HG02798 (cell line): Measurements from ENCODE around the gene AGO3.

Experiments
- ATAC-seq: cut with Tn5 transposase; IDR thresholded peaks from one replicate; pipeline ENCODE4 v1.9.1; 2021; ENCODE audit warnings: mild to moderate bottlenecking; ENCODE audit not compliant: unreplicated experiment, poor library complexity

Gene AGO3

DNA sequence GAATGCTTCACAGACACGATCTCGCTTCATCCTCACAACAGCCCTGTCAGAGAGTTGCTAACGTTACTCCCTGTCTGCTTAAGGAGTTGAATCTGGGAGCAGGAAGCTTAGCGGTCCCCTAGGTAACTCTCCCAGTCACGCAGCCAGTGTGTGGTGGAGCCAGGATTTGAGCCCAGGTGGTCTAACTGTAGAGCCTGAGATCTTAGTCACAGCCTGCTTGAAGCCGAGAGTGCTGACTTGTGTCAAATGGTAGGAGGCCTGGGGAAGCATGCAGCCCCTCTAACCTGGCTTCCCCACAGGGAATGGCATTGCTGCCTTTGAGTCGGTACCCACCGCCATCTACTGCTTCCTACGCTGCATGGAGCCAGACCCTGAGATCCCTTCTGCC, 161.9 kb downstream of the AGO3 start:
- no peak for ATAC-seq

DNA sequence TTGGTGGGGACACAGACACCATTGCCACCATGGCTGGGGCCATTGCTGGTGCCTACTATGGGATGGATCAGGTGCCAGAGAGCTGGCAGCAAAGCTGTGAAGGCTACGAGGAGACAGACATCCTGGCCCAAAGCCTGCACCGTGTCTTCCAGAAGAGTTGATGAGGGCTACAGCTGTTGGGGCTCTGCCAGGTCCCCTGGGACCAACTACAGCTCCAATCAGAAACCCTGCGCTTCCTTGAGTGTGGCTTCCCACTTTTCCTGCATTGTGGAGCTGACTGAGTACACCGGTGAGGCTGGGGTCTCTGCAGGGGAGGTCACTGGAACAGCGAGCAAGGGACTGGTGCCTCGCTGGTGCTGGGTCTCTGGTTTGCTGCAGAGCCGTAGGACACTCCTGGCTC, 162.3 kb downstream of the AGO3 start:
- ATAC-seq, result no peak

DNA sequence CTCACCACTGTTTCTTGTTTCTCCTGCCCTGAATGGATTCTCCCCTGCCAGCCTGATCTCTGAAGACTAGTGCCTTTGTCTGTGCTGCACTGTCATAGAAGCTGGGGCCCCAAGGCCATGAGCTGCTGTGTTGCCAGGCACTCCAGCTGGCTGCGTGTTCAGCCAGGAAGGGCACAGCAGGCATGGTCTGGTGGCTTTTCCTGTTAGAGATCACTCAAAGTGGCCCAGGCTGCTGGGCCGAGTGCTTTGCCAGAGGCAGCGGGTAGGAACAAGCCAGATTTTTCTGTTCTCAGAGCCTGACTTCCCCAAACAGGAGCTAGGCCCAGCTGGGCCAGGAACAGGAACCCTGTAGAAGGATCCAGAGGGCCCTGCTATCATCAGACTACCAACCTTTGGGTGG, 163.0 kb downstream of the AGO3 start:
- ATAC-seq, result no peak

DNA sequence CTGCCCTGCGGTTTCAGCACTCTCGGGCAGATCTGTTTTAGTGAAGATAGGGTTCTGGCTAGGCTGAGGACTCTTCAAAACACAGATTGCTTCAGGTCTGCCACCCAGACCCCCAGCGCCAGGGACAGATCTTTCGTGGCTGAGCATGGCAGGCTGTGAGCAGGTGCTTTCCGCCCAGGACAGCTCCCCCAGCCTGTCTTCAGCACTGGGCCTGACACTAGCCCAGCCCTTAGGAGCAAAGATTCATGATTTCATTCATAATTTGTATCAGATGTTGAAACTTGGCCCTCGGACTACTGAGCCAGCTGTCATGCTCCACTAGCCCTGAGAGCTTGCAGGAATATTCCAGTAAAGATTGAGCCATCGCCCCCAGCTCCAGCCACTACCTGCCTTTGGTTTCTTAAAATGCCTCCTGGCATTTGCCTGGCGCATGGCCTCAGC, 163.7 kb downstream of the AGO3 start:
- no peak for ATAC-seq

DNA sequence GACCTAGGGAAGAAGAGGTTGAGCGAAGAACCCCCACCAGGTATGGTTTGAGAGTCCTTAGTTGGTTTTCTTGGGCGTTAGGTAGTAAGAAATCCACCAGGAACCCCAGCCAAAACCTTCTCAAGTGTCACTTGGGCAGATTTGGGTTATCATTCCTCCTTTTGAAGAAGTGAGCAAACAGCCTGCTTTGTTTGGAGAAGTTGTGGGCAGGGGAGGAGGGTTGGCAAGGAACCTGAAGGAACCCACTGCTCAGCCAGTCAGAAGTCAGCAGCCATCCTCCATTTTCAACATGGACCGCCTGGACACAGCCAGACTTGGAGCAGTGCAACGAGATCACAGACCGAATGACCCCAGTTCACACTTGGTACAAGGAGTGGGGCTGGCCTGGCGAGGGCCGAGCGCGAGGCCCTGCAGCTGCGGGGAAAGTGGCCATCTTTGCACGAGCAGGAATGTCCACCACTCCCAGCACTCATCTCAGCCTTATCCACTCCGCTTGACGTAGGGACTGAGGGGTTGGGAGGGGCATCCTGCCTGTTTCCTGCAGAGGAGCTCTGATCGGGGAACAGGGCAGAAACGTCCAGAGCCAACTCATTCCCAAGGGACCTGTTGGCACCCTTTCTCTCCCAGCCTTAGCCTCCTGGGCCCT, 165.0 kb downstream of the AGO3 start:
- ATAC-seq, result no peak

DNA sequence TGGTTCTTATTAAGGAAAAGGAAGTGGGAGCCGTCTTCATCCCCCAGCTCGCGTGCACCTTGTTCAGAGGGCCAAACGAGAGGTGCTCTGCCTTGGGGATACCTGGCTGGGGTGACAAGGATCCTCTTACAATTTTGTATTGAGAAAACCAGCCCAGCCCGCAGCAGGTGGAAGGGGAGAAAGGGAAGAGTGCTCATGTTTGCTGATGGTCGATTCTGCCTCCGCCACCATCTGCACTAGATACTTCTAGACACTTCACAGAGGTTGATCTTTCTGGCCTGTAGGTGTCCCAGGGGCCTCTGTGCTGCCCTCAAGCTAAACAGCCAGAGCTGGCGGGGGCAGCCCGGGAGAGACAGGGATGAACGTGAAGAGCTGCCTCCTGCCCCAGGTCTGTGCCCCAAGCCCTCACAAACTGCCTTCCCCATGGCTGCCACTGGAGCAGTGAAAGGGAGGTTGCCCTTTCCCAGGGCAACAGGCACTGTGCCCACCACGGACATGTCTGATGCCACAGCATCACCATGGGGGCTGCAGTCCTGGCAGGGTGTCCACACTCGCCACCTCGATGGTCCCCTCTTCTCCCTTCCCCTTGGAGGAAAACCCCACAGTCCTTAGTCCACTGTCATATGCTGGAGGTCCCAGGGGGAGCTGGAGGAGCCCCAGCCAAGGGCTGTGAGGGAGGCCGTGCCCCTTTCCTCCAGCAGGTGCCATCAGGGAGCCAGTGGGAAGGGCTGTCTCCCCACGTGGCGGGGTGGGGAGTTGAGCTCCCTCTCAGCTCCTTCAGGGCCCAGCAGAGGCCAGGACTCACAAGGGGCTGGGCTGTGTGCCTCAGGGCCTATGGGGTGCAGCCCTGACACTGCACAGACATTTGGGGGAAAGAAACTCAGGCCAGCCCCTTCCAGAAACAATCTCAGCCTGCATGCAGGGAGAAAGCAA, 165.9 kb downstream of the AGO3 start:
- no peak for ATAC-seq

DNA sequence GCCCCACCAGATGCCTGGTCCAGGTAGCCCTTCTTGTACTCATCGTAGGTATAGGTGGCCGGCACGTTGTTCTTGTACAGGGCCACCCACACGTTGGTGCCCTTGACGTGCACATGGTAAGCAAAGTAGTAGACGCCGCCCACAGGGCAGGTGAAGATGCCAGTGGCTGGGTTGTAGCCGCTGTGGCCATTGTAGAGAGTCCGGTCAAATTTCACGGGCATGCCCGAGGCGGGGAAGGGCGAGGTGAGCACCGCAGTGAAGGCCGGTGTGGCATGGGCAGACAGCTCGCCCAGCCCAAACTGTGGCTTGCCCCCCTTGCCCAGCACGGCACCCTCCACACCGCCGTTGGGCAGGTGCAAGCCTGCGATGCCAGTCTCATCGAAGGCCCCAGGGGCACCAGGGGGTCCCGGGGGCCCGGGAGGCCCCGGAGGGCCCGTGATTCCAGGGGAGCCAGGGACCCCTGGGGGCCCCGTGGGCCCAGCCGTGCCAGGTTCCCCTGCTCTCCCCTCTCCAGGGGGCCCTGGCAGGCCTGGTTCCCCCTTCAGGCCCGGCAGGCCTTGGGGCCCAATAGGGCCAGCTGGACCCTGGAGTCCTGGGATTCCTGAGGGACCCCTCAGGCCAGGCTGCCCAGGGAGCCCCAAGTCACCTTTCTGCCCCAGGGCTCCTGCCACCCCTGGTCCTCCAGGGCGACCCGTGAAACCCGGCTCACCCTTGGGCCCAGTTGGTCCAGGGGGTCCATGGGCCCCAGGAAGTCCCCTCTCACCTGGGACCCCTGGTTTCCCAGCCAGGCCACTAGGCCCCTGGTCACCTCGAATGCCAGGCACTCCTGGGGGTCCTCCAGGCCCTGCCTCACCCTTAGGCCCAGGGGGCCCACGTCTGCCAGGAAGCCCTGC, 167.0 kb downstream of the AGO3 start:
- ATAC-seq, result no peak

DNA sequence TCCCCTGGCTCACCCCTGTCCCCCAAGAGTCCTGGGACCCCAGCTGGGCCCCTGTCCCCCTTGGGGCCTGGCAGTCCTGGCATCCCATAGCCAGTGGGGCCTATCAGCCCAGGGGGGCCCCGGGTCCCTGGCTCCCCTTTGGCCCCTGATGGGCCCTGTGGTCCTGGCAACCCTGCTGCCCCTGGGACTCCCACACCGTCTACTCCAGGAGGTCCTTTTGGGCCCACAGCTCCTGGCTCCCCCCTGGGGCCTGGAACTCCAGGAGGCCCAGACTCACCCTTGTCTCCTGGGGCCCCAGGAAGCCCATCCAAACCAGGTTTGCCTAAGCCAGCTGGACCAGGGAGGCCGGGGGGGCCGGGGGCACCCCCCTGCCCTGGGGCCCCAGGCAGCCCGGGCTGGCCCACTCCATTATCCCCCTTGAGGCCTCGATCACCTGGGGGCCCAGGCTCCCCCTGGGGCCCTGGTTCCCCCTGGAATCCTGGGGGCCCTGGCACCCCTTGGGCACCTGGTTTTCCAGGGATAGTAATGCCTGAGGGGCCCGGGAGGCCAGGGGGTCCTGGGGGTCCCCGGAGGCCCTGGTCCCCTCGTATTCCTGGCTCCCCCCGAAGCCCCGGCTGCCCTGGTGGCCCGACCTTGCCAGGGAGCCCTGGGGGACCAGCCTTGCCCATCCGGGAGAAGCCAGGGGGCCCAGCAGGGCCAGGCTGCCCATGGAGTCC, 167.9 kb downstream of the AGO3 start:
- no peak for ATAC-seq

DNA sequence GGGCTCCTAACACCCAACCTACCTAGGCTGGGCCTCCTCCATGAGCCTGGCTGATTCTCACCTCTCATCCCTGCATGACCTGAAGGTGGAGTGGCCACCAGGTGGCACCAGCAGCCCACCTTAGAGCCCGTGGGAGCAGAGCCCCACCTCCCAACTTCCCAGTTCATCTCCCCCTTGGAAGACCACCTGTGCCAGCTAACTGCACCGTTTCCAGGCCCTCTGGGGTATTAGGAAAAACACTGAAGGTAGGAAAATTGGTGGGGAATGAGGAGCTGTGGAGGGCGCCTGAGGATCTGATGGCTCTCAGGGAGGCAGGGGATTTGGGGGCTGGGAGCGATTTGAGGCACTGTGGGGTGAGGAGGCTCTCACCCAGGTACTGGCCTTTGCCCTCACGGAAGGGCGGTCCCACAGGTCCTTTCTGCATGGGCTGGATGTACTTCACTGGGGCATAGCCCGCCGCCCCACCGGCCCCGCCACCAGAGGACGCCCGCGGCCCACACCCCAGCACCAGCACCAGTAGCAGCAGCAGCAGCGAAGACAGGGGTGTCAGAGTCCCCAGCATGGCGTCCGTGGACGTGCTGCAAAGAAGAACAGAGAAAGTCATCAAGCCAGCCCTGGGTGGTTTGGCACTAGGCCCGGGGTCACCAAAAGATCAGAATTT, 168.9 kb downstream of the AGO3 start:
- ATAC-seq, result no peak

DNA sequence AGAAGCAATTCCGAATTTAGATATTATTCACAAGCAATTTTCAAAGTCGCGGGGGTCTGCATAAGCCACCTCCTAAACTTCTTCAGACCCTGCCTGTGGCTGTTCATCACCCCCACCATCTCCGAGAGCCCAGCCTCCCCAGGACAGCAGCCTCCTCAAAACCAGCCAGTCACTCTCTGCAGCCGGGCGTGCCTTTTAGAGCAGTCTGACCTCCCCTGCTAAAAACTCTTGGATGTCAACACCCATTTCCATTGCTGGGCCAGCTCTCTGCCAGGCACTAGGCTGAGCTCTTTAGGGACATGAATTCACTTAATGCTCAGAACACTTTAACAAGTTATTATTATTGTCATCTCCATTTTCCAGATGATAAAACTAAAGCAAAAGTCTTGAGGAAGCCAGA, 169.5 kb downstream of the AGO3 start:
- no peak for ATAC-seq

DNA sequence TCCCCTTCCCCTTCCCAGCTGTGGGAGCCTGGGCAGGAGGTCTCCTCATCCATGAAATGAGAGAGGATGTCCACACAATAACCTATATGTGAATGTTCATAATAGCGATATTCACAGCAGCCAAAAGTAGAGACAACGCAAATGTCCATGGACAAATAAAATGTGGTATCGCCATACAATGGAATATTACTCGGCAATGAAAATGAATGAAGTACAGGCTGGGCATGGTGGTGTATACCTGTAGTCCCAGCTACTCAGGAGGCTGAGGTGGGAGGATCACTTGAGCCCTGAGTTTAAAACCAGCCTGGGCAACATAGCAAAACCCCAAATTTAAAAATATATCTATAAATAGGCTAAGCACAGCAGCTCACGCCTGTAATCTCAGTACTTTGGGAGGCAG, 170.6 kb downstream of the AGO3 start:
- no peak for ATAC-seq

DNA sequence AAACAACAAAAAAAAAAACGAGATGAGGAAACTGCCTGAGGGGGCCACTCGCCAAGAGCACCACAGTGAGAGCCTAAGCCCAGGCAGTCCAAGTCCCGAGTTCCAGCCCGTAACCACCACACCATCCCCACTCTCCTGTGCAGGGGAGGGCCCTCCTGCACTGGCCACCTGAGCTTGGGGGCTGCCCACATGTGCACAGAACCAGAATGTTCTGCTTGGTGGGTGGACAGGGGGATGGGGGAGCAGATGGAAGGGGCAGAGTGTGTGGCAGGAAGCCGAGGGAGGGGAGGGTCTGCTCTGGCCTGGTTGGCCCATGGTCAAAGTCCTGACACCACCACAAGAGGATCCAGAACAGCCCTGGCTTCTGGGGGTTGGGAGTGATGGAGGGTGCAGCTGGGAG, 175.4 kb downstream of the AGO3 start:
- no peak for ATAC-seq

DNA sequence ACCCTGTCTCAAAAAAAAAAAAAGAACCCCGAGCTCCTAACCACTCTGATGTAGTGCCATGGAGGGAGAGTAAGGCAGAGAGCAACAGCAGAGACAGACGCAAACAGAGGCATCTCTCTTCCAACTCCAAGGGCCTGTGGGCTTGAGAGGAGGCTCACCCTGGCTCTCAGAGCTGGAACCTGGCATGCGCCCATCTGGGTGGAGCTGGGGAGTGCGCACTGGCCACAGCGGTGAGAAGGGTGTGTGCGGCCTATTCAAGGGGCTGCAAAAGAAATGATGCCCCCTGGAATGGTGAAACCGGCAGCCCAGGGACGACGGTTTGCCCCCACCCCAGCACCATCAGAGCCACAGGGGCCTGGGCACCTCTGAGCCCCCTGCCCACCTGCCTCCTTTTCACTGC, 176.5 kb downstream of the AGO3 start:
- ATAC-seq, result no peak

DNA sequence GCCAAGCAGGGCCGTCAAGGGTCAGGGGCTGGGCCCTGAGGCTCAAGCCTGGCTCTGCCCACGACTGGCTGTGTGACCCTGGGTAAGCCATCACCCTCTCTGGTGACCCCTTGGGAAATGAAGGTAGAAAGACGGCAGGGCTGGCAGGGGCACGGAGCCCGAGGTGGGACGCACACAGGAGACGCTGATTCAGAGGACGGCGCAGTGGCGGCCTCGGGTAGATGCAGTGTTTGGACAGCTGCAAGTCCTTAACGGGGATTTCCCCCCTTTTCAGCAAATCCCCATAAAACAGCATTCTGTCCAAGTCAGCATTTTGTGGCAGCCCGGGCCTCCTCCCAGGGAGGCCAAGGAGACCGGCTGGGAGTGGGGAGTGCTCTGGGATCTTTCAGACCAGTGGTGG, 177.4 kb downstream of the AGO3 start:
- no peak for ATAC-seq

DNA sequence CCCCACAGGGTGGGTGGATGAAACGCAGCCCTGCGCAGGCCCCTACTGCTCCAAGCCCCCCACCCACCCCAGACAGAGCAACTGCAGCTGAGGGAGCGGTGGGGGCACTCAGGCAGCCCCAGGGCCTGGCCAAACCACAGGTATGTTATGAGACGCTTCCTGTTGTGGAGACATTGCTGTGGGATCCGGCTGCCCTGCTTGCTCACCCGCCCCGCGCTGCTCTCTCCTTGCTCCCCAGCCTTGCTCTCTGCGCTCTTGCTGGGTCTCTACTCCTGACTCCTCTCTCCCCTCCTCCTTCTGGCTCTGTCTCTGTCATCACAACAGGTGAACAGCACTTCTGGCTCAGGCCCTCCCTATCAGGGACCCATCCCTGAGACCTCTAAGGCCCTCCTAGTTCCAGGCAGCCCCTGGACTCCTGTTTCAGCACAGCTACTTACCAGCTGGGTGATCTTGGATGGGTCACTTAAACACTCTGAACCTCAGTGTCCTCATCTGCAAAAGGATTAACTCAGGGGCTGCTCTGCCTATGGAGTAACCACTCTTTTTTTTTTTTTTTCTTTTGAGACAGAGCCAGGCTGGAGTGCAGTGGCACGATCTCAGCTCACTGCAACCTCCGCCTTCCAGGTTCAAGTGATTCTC, 178.3 kb downstream of the AGO3 start:
- ATAC-seq, result no peak

DNA sequence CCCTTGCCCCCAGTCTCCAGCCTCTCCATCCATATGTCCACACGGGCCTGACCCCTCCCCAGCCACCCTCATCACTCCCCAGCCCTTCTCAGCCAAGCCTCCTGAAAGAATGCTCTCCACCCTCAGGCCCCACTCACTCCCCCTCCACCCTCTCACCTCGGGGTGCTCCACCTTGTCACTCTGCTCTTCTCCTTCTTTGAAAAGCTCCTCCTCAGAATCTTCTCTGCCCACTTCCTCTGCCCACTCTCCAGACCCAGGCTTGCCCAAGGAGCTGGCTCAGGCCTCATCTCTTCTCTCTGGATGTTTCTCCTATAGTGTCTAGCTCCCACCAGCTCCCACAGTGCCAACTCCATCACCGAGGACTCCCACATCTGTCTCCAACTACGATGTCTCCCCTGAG, 180.2 kb downstream of the AGO3 start:
- ATAC-seq, result no peak

DNA sequence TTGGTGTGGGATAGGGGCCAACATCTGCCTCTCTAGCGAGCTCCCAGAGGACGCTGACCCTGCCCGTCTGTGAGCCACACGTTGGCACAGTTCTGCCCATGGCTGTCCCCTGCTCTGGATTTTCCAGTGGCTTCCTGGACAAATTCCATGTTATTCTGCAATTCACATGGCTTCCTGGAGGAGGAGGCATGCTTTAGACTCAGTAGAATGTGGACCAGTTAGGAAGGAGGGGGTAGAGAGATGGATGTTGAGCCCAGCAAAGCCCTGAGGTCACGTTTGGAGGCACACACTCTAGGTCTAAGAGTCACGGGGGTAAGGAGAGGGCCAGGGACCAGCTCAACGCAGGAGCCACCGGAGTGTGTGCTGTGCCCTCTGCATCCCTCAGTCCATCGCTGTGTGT, 181.9 kb downstream of the AGO3 start:
- ATAC-seq, result no peak

DNA sequence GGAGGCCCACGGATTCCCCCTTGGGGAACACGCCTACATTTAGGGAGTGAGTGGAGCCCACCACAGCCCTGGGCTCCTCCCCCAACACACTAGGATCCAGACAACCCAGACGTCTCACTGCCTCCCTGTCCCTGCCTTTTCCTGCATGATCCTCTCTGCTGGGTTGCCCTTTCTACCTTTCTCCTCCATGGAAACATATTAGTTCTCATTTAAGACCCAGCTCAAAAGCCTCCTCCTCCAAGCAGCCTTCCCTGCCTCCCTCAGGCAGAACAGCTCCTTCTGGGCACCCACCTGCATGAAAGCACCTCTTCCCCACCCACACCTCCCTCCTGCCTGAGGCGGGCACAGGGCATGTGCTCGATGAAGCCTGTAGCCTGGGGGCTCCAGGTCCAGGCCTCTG, 183.5 kb downstream of the AGO3 start:
- ATAC-seq, result no peak

DNA sequence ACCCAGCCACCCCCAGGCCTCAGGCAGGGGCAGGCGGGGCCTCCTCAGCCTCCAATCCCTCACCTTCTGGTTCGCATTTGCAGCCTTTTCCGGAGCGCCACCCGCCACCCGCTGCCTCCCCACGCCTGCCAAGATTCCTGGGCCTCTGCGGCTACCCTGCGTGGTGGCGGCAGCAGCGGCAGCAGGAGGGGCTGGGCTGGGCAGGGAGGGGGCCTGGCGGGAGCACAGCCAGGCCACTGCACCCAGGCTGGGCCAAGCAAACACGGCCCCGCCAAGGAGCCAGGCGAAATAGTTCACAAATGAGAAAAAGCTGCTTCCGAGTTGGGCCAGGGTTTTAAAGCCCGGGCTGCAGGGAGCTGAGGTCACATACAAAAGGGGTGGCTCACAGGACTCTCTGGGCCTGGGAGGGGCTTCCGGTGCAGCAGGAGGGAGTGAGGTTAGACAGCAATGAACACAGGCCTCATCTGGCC, 184.3 kb downstream of the AGO3 start:
- no peak for ATAC-seq
